Spleen (tissue), 11 donors: ENCODE data around the gene DTNA. TPM values are rescaled to one million over a fixed set of nuclear protein-coding genes. Genes with fewer than 3 reads are reported as not detected.

Source experiments
- DNase-seq: peaks from one replicate; pipeline ENCODE4 v3.0.0-alpha.2; 2020
- H3K27ac ChIP-seq, 8 donors: fragments of 200-600 bp; sonication (generic) in 7 of 8; 1 replicate in 4 of 8; 2 replicates in 4 of 8; pipeline versions ENCODE4 v1.5.0 to v1.8.0; 2016 to 2021; ENCODE audit warnings: inconsistent platforms in 4 of 8, mild to moderate bottlenecking in 4 of 8, moderate library complexity in 1 of 8
- H3K27me3 ChIP-seq, 7 donors: fragments of 200-600 bp; sonication (generic) in 6 of 7; replicated peaks in 1 of 7; 1 replicate in 4 of 7; 2 replicates in 3 of 7; pipeline versions ENCODE4 v1.5.0 to v1.8.0; 2016 to 2021; ENCODE audit warnings: inconsistent platforms in 3 of 7, mild to moderate bottlenecking in 1 of 7
- H3K36me3 ChIP-seq, 6 donors: fragments of 200-600 bp; sonication (generic) in 5 of 6; 1 replicate in 4 of 6; 2 replicates in 2 of 6; pipeline versions ENCODE4 v1.5.0 to v1.8.0; 2016 to 2021; ENCODE audit warnings: inconsistent platforms in 2 of 6
- H3K4me1 ChIP-seq, 6 donors: fragments of 200-600 bp; sonication (generic) in 5 of 6; 1 replicate in 3 of 6; 2 replicates in 3 of 6; pipeline versions ENCODE4 v1.5.0 to v1.8.0; 2016 to 2021; ENCODE audit warnings: inconsistent platforms in 3 of 6
- H3K4me3 ChIP-seq, 8 donors: fragments of 200-600 bp; sonication (generic) in 7 of 8; 1 replicate in 4 of 8; 2 replicates in 4 of 8; pipeline versions ENCODE4 v1.5.0 to v1.8.0; 2016 to 2021; ENCODE audit warnings: inconsistent platforms in 4 of 8, mild to moderate bottlenecking in 4 of 8, moderate library complexity in 2 of 8
- H3K9me3 ChIP-seq, 8 donors: fragments of 200-600 bp; sonication (generic) in 7 of 8; 1 replicate in 4 of 8; 2 replicates in 4 of 8; pipeline versions ENCODE4 v1.5.0 to v1.8.0; 2016 to 2021; ENCODE audit warnings: inconsistent platforms in 4 of 8
- CTCF ChIP-seq, 11 experiments: fragments of 200-600 bp in 7 of 11; fragments of 450-650 bp in 4 of 11; sonication (generic) in 4 of 11; IDR thresholded peaks in 8 of 11; conservative IDR thresholded peaks in 3 of 11; 1 replicate in 7 of 11; 2 replicates in 4 of 11; pipeline versions ENCODE4 v1.4.0 to v1.8.0; 2016 to 2021; ENCODE audit warnings: antibody characterized with exemption in 11 of 11, inconsistent platforms in 4 of 11, mild to moderate bottlenecking in 1 of 11
- POLR2A ChIP-seq, 3 donors: fragments of 450-650 bp; IDR thresholded peaks; one replicate each; pipeline ENCODE4 v1.5.1; 2017; ENCODE audit warnings: antibody characterized with exemption in 3 of 3, mild to moderate bottlenecking in 1 of 3
- POLR2AphosphoS5 ChIP-seq, 3 donors: sonication (generic); formaldehyde crosslinking; IDR thresholded peaks; one replicate each; pipeline ENCODE4 v1.5.1; 2017; ENCODE audit warnings: antibody characterized with exemption in 3 of 3
- WGBS, 5 donors: extraction: QIAGEN DNeasy Blood & Tissue Kit in 3 of 5; methylation state at CpG; one replicate each; pipeline versions ENCODE4 v1.1.5 to v1.1.7; 2013 to 2018; 5-methylcytosine and 5-hydroxymethylcytosine counted together
- intact Hi-C: fragments of 100-400 bp; cut with DNase I; formaldehyde crosslinking; loops from one replicate; pipeline ENCODE4 v1.15.0; 2023; ENCODE audit warnings: low total_unique reads
- polyA plus RNA-seq, 3 donors: library from polyadenylated mRNA; stranded (reverse); fragments of 200-250 nt; gene quantifications; one replicate each; pipeline ENCODE4 v1.2.1, GENCODE V29; 2013
- total RNA-seq, 7 donors: library from RNA; depleted of rRNA in 3 of 7; stranded (reverse); fragments of >200 nt in 3 of 7; fragmentation: NEBNext Ultra II Directional in 4 of 7; extraction: Animal tissue kit (Norgen Biotek cat#: 25700) in 4 of 7; gene quantifications; one replicate each; pipeline versions ENCODE4 v1.1.0 to v1.2.1, GENCODE V29; 2016 to 2021
- donor health status: healthy with polysubstance abuse.
- donor health status: DM: no; HTN: no; CAD: no; lungs with moderate emphysema.
- donor health status: DM: no; HTN: no; CAD: no.
- donor health status: Bipolar disorder and iron deficiency.
- donor health status: healthy.
- donor health status: DM: no; HTN: no; CAD: no.
- donor health status: DM: yes; HTN: yes; CAD: no.

DTNA gene
- total and polyA plus RNA-seq, 10 donors = 3.0 to 29.2 (median 14.2) TPM

- no peak overlapping the region for H3K27ac ChIP-seq
- intact Hi-C loops = loop anchor here (10.0 kb wide), 1 partner anchor 57 kb away; no protein-coding TSS in a partner anchor
- H3K9me3 ChIP-seq = no peaks in the 10 kb centered on the region
- H3K4me1 ChIP-seq = no peaks in the 10 kb centered on the region
- DNase-seq = no peak
- no peak overlapping the region for H3K4me3 ChIP-seq
- 92 to 100% (median 96%) methylated on average over 1 of the region's 1 CpG for WGBS, 5 donors
- H3K27me3 ChIP-seq = peaks cover 0 to 4% (median 0%) of the 10 kb centered on the region in 7 donors
- TF ChIP-seq POLR2A (IDR thresholded peaks at IDR 0.05) (no peak), CTCF (IDR thresholded peaks at IDR 0.05 in 8 of 11, conservative IDR thresholded peaks at IDR 0.05 in 3 of 11) (no peak), POLR2AphosphoS5 (IDR thresholded peaks at IDR 0.05) (no peak)
- no peaks in the 10 kb centered on the region for H3K36me3 ChIP-seq
These were observed 228.0 kb downstream of the DTNA start for GRCh38 chr18:34938090-34938489.
